Middle frontal gyrus (tissue), 1 donor: Measurements from ENCODE around the gene QRICH1.
A peak's percentile ranks its signal among the peaks of the same experiment; 100 is the strongest.

Experiments
- DNase-seq: peaks from one replicate; pipeline ENCODE4 v3.0.0-alpha.2; 2015; ENCODE audit warnings: low spot score; ENCODE audit errors: extremely low spot score

The QRICH1 gene

DNA sequence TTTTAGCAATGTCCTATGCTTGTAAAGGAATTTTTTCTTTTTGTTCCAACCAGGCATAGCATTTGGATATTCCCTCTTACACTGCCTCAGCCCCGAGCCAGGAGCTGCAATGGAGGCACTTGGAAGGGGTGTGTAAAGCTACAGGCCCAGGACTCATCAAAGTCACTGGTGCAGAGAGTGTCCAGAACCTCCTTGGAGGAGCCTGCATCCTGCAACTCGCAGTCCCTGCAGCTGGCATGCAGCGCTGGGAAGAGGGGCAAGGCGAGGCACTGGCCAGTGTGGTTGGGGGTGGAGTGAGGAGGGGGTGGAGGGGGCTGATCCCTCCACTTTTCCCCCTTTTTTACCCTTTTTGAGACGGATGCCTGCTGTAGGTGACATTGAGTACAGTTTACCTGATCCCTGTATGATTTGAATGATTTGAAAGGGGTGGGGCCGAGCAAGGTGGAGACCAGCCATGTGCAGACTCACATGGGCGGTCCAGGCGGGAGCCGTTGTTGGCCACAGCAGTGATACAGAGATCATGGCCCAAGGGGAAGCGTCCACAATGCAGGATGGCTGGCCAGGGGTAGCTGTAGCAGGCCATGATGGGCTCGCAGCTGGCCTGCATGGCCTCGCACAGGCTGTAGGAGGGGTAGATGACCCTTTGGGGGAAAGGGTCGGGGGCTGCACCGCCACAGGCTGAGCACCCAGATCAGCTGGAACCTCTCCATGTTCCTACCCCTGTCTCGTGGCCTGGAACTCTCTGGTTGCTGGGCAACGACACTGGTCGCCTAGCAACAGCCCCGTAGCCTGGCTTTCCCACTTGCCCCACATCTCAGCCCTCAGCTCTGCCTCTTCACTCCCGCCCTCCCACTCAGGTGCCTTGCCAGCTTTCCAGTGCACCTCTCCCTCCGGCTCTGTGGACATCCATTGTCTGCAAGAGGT is 95.9 kb downstream of the QRICH1 start:
- no peak for DNase-seq

DNA sequence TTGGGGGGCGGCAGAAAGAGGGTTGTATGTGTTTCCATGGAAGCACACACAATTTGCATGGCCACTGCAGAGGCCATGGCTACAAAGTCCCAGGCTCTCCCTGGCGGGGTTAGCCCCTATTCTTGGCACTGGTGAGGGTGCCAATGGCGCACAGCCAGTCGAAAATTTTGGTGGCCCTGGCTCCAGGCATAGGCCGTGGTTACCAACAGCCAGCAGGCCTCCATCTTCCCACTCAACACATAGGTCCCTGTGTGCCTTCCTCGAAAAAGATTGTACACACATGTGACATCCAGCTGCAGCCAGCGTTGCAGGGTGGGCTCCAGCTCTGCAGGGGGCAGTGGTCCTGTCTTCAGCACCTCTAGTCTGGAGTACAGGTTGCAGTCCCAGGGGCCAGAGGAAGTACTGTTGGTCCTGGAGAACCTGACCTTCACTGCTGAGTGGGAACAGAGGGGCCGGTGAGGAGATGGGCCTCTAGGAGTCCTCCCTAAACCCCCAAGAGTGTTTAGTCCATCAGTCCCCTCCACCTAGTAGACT is 96.7 kb downstream of the QRICH1 start:
- no peak for DNase-seq

- DNase-seq, result no peak
These were observed 97.2 kb downstream of the QRICH1 start for GRCh38 chr3:48996640-48997039.

GRCh38 chr3:48993834-48994233 is 100.0 kb downstream of the QRICH1 start:
- no peak for DNase-seq

DNA sequence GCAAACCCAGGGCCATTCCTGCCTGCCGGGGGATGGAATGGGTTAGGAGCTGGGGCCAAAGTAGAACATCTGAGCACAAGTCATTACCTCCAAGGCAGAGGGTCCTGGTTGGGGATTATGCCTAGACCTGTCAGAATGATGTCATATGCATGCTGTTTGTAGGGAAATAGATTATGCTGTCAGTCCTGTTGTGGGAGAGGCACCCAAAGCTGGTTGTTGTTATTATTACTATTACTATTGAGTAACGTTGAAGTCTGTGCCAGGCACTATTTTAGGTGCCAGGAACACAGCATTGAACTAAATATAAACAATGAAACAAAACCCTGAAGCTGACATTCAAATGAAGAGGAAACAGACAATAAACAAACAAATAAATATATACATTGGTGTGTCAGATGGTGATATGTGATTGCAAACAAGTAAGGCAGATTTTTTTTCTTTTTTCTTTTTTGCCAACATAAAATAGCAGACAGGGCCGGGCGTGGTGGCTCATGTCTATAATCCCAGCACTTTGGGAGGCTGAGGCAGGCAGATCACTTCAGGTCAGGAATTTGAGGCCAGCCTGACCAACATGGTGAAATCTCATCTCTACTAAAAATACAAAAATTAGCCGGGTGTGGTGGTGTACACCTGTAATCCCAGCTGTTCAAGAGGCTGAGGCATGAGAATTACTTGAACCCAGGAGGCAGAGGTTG is 101.9 kb downstream of the QRICH1 start:
- no peak for DNase-seq

DNA sequence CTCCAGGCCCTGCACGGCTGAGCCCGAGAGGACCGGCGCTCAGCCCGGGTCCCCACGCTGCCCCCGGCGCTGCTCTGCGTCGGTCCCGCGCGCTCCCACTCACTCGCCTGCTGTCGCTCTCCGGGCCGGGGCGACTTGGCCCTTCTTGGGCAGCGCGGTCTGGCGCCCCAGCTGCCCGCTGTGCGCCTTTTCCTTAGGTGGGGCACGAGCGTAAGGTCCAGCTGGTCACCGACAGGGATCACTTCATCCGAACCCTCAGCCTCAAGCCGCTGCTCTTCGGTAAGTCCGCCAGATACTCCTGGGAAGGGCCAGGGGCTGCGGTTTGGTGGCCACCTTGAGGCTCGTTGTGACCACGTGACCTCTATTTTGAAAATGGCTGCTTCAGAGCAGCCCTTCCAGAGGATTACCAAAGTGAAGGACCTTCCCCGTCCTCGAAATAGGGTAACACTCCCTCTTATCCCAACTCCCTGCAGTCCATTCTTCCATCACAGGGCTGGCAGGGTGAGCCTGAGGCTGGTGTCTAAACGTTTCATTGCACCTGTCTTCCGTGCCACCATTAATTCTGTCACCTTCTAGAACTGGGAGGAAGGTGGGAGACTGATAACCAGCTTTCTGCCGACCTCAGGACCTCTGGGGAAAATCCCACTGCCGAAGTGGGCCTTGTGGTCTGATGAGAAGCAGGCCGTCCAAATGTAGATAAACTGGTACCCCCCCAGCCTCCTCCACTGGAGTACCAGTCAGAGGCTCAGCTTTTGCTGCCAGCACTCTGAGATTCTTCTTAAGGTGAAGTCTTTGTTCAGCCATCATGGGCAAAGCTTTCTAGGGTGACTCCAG is 103.0 kb downstream of the QRICH1 start:
- no peak for DNase-seq

DNA sequence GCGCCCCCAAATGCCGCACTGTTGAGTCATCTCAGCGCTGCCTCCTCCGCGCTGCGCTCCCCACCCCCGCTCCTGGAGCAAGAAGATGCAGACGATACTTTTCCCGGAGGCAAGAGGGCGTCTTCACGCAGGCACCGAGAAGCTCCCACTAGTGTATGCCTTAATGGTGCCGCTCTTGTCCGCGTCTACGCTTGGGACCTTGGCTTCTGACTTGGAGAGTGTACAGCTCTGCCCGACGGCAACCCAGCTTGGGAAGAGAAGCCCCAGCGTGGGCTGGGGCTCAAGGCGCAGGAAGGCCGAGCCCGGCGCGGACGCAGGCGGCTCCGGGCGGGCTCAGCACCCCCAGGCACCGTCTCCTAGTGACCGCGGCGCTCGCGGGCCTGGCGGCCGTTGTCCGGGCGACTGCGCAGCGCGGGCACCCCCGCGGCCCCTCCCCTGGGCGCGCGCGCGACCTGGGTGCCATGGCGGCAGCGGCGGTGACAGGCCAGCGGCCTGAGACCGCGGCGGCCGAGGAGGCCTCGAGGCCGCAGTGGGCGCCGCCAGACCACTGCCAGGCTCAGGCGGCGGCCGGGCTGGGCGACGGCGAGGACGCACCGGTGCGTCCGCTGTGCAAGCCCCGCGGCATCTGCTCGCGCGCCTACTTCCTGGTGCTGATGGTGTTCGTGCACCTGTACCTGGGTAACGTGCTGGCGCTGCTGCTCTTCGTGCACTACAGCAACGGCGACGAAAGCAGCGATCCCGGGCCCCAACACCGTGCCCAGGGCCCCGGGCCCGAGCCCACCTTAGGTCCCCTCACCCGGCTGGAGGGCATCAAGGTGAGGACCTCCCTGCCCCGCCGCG is 103.9 kb downstream of the QRICH1 start, which contains the start of gene P4HTM:
P4HTM (plus strand) TSS at position 446 of the 840 bp plus-strand sequence; CDS start at position 462, 16 bp downstream.
- DNase-seq, result peak; percentile 61

DNA sequence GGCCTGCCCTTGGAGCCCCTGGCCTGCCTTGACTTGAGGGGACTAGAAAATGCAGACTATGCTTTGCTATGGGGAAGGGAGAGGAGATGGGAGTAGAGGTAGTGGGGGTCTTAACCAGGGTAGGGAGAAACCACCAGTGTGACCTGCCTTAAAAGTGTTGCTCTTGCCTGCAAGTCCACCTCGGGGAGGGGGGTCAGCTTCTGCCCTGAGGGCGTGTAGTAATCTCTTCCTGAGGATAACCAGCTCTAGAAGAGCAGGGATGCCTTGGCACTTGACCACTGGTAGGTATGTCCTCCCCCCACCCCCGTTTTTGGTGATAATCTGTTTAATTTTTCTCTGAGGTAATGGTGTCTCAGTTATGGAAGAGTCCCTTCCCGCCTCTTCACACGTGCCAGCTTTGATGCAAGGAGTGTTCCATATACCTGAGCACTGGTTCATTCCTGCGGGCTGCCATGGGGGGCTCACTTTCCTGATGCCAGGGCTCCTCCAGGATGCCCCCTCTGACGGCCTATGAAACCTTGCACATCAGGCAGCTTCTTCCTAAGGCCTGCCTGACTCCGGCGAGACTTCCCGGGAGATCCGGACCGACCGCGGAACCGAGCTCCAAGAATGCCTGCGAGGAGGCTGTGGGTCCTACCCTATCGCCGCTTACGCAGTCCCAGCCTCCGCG is 104.6 kb downstream of the QRICH1 start:
- no peak for DNase-seq

- no peak for DNase-seq
These were observed 108.0 kb downstream of the QRICH1 start for GRCh38 chr3:48985831-48986376.

GRCh38 chr3:48984663-48985062 is 109.2 kb downstream of the QRICH1 start:
- DNase-seq, result no peak

DNA sequence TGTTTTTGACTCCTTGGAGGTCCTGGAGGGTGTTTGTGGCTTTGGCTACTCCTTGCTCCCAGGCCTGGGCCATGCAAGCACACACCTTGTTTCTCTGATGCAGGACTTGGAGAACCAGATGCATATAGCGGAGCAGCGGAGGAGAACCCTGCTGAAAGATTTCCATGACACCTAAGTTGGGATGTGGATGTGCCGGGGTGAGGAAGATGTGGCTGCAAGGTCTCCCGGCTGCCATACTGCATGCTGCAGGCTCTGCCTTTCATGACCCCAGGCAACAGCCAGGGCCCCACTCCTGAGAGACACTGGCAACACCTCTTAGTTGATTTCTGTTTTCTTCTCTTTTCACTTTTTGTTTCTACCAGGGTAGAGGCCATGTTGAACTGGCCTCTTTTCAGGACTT is 110.8 kb downstream of the QRICH1 start:
- no peak for DNase-seq

GRCh38 chr3:48982686-48983085 is 111.2 kb downstream of the QRICH1 start:
- no peak for DNase-seq

DNA sequence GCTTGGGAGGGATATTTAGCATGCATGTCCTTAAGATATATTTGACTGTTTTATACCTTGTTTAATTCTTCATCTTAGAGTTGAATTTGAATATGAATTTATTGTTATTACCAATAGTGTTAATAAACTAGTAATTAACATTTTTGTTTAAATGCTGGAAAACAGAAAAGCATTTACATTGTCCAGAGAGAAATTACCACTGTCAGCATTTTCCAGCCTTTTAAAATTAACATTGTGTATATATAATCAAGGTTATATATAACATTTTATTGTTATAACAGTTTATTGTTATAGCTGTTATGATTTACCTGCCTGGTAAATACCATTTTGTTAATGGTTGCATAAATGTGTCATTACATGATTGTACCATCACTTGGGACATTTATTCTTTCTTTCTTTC is 111.9 kb downstream of the QRICH1 start:
- no peak for DNase-seq

GRCh38 chr3:48980295-48980694 is 113.6 kb downstream of the QRICH1 start:
- DNase-seq, result no peak
